Osteocyte (in vitro differentiated cells): Measurements from ENCODE around the gene CCNT1. TPM values are rescaled to one million over a fixed set of nuclear protein-coding genes. Genes with fewer than 3 reads are reported as not detected.

Experiments used
- DNase-seq: peaks from one replicate; pipeline ENCODE4 v3.0.0; 2021; ENCODE audit warnings: mixed read lengths; ENCODE audit not compliant: unreplicated experiment; ENCODE audit errors: extremely low spot score
- H3K27ac Mint-ChIP-seq: one replicate; pipeline ENCODE4 v1.8.0; 2021; ENCODE audit warnings: mild to moderate bottlenecking, mixed read lengths; ENCODE audit not compliant: unreplicated experiment
- H3K27me3 Mint-ChIP-seq: one replicate; pipeline ENCODE4 v1.8.0; 2021; ENCODE audit warnings: mixed read lengths; ENCODE audit not compliant: unreplicated experiment
- H3K36me3 Mint-ChIP-seq: one replicate; pipeline ENCODE4 v1.8.0; 2021; ENCODE audit warnings: mixed read lengths; ENCODE audit not compliant: unreplicated experiment
- H3K4me1 Mint-ChIP-seq: one replicate; pipeline ENCODE4 v1.8.0; 2021; ENCODE audit warnings: mixed read lengths; ENCODE audit not compliant: unreplicated experiment
- H3K4me3 Mint-ChIP-seq: one replicate; pipeline ENCODE4 v1.8.0; 2021; ENCODE audit warnings: mild to moderate bottlenecking, moderate library complexity, mixed read lengths; ENCODE audit not compliant: unreplicated experiment
- H3K9me3 Mint-ChIP-seq: one replicate; pipeline ENCODE4 v1.8.0; 2021; ENCODE audit warnings: mixed read lengths; ENCODE audit not compliant: unreplicated experiment
- total RNA-seq: library from RNA; stranded (reverse); gene quantifications from 2 replicates; pipeline ENCODE4 v1.2.1, GENCODE V29; 2021
- TF ChIP-seq, protein P1 (sequence below): fragments of 200-600 bp; sonication (generic); IDR thresholded peaks from 2 replicates; pipeline ENCODE4 v1.5.0; 2021; ENCODE audit warnings: antibody characterized with exemption, mild to moderate bottlenecking, moderate library complexity

CCNT1 gene
- total RNA-seq, 1 donor from 2014 or later, result 33.8 TPM

- peaks cover 62% of the 10 kb centered on the region for H3K36me3 Mint-ChIP-seq
- peaks cover 20% of the 10 kb centered on the region for H3K4me1 Mint-ChIP-seq
- DNase-seq, result no peak
- TF ChIP-seq, protein P1, sequence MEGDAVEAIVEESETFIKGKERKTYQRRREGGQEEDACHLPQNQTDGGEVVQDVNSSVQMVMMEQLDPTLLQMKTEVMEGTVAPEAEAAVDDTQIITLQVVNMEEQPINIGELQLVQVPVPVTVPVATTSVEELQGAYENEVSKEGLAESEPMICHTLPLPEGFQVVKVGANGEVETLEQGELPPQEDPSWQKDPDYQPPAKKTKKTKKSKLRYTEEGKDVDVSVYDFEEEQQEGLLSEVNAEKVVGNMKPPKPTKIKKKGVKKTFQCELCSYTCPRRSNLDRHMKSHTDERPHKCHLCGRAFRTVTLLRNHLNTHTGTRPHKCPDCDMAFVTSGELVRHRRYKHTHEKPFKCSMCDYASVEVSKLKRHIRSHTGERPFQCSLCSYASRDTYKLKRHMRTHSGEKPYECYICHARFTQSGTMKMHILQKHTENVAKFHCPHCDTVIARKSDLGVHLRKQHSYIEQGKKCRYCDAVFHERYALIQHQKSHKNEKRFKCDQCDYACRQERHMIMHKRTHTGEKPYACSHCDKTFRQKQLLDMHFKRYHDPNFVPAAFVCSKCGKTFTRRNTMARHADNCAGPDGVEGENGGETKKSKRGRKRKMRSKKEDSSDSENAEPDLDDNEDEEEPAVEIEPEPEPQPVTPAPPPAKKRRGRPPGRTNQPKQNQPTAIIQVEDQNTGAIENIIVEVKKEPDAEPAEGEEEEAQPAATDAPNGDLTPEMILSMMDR, result no peak
- H3K27ac Mint-ChIP-seq, result no peak overlapping the region
- H3K9me3 Mint-ChIP-seq, result no peaks in the 10 kb centered on the region
- no peaks in the 10 kb centered on the region for H3K27me3 Mint-ChIP-seq
- no peak overlapping the region for H3K4me3 Mint-ChIP-seq
Observed at GRCh38 chr12:48696626-48697025, 19.9 kb downstream of the CCNT1 start.

DNA sequence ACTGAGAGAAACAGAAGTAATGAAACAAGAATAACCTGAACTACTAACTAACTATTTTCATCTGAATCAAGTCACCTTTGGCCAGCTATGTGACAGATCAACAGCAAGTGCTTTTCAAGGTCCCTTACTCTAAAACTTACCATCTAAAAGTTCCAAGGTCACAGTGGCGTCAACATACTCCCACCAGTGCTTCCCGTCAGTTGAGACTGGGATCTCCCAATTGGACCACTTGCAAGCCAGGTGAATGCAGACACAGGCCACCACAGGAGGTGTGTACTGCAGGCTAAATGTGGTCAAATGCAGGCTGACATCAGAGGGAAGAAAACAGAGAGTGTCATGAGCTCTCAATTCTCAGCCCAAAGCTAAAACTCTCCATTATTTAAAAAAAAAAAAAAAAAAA, 20.6 kb downstream of the CCNT1 start:
- no peak overlapping the region for H3K27ac Mint-ChIP-seq
- peaks cover 20% of the 10 kb centered on the region for H3K4me1 Mint-ChIP-seq
- no peaks in the 10 kb centered on the region for H3K27me3 Mint-ChIP-seq
- no peak for DNase-seq
- no peaks in the 10 kb centered on the region for H3K9me3 Mint-ChIP-seq
- TF ChIP-seq, protein P1, result no peak
- H3K36me3 Mint-ChIP-seq, result peaks cover 65% of the 10 kb centered on the region
- no peak overlapping the region for H3K4me3 Mint-ChIP-seq

- peaks cover 62% of the 10 kb centered on the region for H3K36me3 Mint-ChIP-seq
- TF ChIP-seq, protein P1, result no peak
- DNase-seq, result no peak
- no peaks in the 10 kb centered on the region for H3K9me3 Mint-ChIP-seq
- H3K4me1 Mint-ChIP-seq, result peaks cover 16% of the 10 kb centered on the region
- H3K27me3 Mint-ChIP-seq, result no peaks in the 10 kb centered on the region
- H3K4me3 Mint-ChIP-seq, result no peak overlapping the region
- H3K27ac Mint-ChIP-seq, result no peak overlapping the region
Observed at GRCh38 chr12:48694038-48694437, 22.5 kb downstream of the CCNT1 start.

GRCh38 chr12:48693572-48693971, 22.9 kb downstream of the CCNT1 start:
- H3K27ac Mint-ChIP-seq, result peak overlapping the region; percentile 39
- H3K4me3 Mint-ChIP-seq, result no peak overlapping the region
- DNase-seq, result no peak
- H3K9me3 Mint-ChIP-seq, result no peaks in the 10 kb centered on the region
- H3K36me3 Mint-ChIP-seq, result peaks cover 65% of the 10 kb centered on the region
- peaks cover 16% of the 10 kb centered on the region for H3K4me1 Mint-ChIP-seq
- H3K27me3 Mint-ChIP-seq, result no peaks in the 10 kb centered on the region
- TF ChIP-seq, protein P1, result no peak

DNA sequence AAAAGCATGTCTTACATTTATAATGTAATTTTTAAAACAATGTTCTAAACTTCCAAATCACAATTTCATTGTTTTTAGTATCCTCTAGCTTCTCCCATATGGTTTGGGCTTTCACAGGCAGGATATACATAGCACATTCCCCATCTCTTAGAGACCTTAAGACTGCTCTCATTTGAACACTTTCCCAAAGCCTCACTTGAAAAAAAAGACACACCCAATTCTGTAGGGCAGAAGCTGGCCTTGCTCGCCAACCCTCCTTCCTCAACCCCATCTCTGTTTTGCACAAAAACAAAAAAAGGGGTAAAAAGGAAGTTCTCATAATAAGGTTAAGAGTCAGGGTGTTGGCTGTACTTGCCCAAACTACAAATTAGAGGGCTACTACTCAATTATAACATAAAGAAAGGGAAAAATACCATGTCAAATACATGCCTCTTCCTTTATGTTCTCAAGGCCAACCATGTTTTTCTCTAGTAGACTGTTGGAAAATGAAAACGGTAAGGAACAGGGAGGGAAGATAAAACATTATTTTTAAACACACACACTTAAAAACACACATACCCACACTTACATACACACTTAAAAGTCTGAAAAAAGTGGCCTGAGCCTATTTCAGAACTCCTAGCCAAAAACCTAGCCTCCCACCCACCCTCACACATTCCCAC, 24.6 kb downstream of the CCNT1 start:
- H3K4me3 Mint-ChIP-seq, result no peak overlapping the region
- no peak for DNase-seq
- peaks cover 16% of the 10 kb centered on the region for H3K4me1 Mint-ChIP-seq
- H3K27me3 Mint-ChIP-seq, result no peaks in the 10 kb centered on the region
- no peaks in the 10 kb centered on the region for H3K9me3 Mint-ChIP-seq
- TF ChIP-seq, protein P1, result no peak
- H3K27ac Mint-ChIP-seq, result peak overlapping the region; percentile 72
- peaks cover 67% of the 10 kb centered on the region for H3K36me3 Mint-ChIP-seq
